ENCODE measurements around the gene ZNF593OS. TPM values are rescaled to one million over a fixed set of nuclear protein-coding genes. Genes with fewer than 3 reads are reported as not detected.
A peak's percentile ranks its signal among the peaks of the same experiment; 100 is the strongest.

ZNF593OS gene
- total RNA-seq, 2 donors from 2014 or later: not detected

DNA sequence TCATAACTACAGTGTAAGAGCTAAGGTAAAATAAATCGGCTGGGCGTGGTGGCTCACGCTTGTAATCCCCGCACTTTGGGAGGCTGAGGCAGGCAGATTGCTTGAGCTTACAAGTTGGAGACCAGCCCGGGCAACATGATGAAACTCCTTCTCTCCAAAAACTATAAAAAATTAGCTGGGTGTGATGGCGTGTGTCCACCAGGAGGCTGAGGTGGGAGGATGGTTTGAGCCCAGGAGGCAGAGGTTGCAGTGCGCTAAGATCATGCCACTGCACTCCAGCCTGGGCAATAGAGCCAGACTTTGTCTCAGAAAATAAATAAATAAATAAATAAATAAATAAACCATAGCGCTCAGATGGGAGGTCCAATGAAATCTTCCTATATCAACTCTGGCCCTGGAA is 29.5 kb downstream of the ZNF593OS start:
- Histone ChIP-seq H3K27me3 (replicated peaks; ENCODE audit: insufficient read depth) (no peaks in the 10 kb centered on the region), H3K4me1 (ENCODE audit: control insufficient read depth in 1 of 2, low read depth in 2 of 2) (no peaks in the 10 kb centered on the region), H3K36me3 (no peaks in the 10 kb centered on the region), H3K9me3 (no peaks in the 10 kb centered on the region), H3K4me3 (peak overlapping the region; percentile 31), H3K27ac (no peak overlapping the region)
- DNase-seq (ENCODE audit: low spot score) (no peak), ATAC-seq (ENCODE audit: insufficient number of reproducible peaks, low FRiP score, low read depth) (no peak)
- no peak for TF ChIP-seq CTCF (IDR thresholded peaks at IDR 0.05)

DNA sequence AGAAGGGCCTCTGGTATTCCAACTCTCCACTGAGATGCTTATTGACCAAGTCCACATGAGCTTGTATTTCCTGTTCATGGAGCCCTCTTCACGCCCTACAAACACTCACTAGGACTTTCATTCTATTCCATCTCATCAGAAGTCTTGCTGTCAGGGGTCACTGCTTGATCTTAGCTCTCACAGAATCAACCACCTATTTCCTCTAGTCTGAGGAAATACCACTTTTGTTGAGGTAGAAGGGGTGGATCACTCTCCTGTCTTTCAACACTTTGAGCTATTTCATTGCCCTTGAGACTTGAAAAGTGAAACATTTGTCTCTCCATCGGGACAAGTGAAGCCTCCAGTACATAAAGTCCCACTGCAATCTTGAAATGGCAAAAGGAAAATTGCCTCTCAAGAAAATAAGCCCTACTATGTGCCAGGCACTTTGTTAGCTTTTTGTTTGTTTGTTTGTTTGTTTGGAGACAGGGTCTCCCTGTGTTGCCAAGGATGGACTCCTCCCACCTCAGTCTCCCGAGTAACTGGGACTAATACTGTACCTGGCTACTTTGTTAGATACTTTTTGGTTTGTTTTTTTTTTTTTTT is 32.6 kb downstream of the ZNF593OS start:
- Histone ChIP-seq H3K36me3 (no peaks in the 10 kb centered on the region), H3K4me3 (no peak overlapping the region), H3K27ac (no peak overlapping the region), H3K27me3 (replicated peaks; ENCODE audit: insufficient read depth) (no peaks in the 10 kb centered on the region), H3K4me1 (ENCODE audit: control insufficient read depth in 1 of 2, low read depth in 2 of 2) (no peaks in the 10 kb centered on the region), H3K9me3 (no peaks in the 10 kb centered on the region)
- ATAC-seq (ENCODE audit: insufficient number of reproducible peaks, low FRiP score, low read depth): no peak
- DNase-seq (ENCODE audit: low spot score): no peak
- TF ChIP-seq CTCF (IDR thresholded peaks at IDR 0.05): no peak

- ATAC-seq (ENCODE audit: insufficient number of reproducible peaks, low FRiP score, low read depth): no peak
These were observed 37.2 kb downstream of the ZNF593OS start for GRCh38 chr1:26134466-26134865.

DNA sequence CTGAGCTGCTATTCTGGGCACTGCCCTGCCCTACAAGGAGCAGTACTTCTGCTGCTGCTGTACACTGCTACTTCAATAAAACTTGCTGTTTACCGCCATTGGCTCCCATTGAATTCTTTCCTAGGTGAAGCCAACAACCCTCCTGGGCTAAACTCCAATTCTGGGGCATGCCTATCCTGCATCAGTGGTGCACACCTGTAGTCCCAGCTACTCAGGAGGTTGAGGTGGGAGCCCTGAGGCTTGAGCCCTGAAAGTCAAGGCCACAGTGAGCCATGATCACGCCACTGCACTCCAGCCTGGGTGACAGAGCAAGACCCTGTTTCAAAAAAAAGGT is 38.8 kb downstream of the ZNF593OS start:
- H3K36me3 ChIP-seq: no peaks in the 10 kb centered on the region
- H3K4me1 ChIP-seq (ENCODE audit: control insufficient read depth in 1 of 2, low read depth in 2 of 2): no peaks in the 10 kb centered on the region
- H3K27me3 ChIP-seq (replicated peaks; ENCODE audit: insufficient read depth): no peaks in the 10 kb centered on the region
- H3K9me3 ChIP-seq: no peaks in the 10 kb centered on the region
- no peak for TF ChIP-seq CTCF (IDR thresholded peaks at IDR 0.05)
- no peak overlapping the region for H3K27ac ChIP-seq
- ATAC-seq (ENCODE audit: insufficient number of reproducible peaks, low FRiP score, low read depth): no peak
- no peak for DNase-seq (ENCODE audit: low spot score)
- no peak overlapping the region for H3K4me3 ChIP-seq

More at GRCh38 chr1:26134466-26134865, 37.2 kb downstream of the ZNF593OS start:
- no peak for TF ChIP-seq CTCF (IDR thresholded peaks at IDR 0.05)
- no peaks in the 10 kb centered on the region for H3K9me3 ChIP-seq
- H3K4me3 ChIP-seq: no peak overlapping the region
- H3K36me3 ChIP-seq: no peaks in the 10 kb centered on the region
- no peaks in the 10 kb centered on the region for H3K27me3 ChIP-seq (replicated peaks; ENCODE audit: insufficient read depth)
- no peaks in the 10 kb centered on the region for H3K4me1 ChIP-seq (ENCODE audit: control insufficient read depth in 1 of 2, low read depth in 2 of 2)
- H3K27ac ChIP-seq: no peak overlapping the region
- DNase-seq (ENCODE audit: low spot score): no peak

GRCh38 chr1:26132128-26132833 is 39.4 kb downstream of the ZNF593OS start:
- TF ChIP-seq CTCF (IDR thresholded peaks at IDR 0.05): no peak
- ATAC-seq (ENCODE audit: insufficient number of reproducible peaks, low FRiP score, low read depth) (no peak), DNase-seq (ENCODE audit: low spot score) (no peak)
- H3K9me3 ChIP-seq: no peaks in the 10 kb centered on the region
- H3K4me3 ChIP-seq: no peak overlapping the region
- H3K27me3 ChIP-seq (replicated peaks; ENCODE audit: insufficient read depth): no peaks in the 10 kb centered on the region
- H3K4me1 ChIP-seq (ENCODE audit: control insufficient read depth in 1 of 2, low read depth in 2 of 2): no peaks in the 10 kb centered on the region
- no peak overlapping the region for H3K27ac ChIP-seq
- H3K36me3 ChIP-seq: no peaks in the 10 kb centered on the region
